H54 (cell line): Measurements from ENCODE around the gene PRDM4.

Experiments
- DNase-seq: peaks from one replicate; pipeline ENCODE4 v3.0.0; 2011; ENCODE audit warnings: low spot score, mixed read lengths; ENCODE audit not compliant: insufficient read length
- FAIRE-seq: peaks from 3 replicates; lab custom pipeline; 2011; peaks lifted over from hg19 to GRCh38; lab: Jason Lieb, UNC
- POLR2A ChIP-seq: IDR thresholded peaks from 2 replicates; pipeline ENCODE4 v1.6.1; 2011; ENCODE audit warnings: low read depth, mild to moderate bottlenecking, low read length

Gene PRDM4

GRCh38 chr12:107782067-107782466 is 21.1 kb upstream of the PRDM4 start:
- TF ChIP-seq POLR2A, result no peak
- FAIRE-seq (no peak), DNase-seq (no peak)

- TF ChIP-seq POLR2A, result no peak
- DNase-seq (no peak), FAIRE-seq (no peak)
Measured at GRCh38 chr12:107780298-107780697, 19.4 kb upstream of the PRDM4 start.

GRCh38 chr12:107779077-107779831 is 18.3 kb upstream of the PRDM4 start:
- no peak for FAIRE-seq
- TF ChIP-seq POLR2A, result no peak
- no peak for DNase-seq

GRCh38 chr12:107778383-107779025 is 17.6 kb upstream of the PRDM4 start:
- no peak for FAIRE-seq
- DNase-seq, result no peak
- no peak for TF ChIP-seq POLR2A

- TF ChIP-seq POLR2A, result no peak
- no peak for FAIRE-seq
- DNase-seq, result no peak
Measured at GRCh38 chr12:107776171-107776570, 15.2 kb upstream of the PRDM4 start.

GRCh38 chr12:107775093-107775721 is 14.3 kb upstream of the PRDM4 start:
- TF ChIP-seq POLR2A, result no peak
- no peak for FAIRE-seq
- no peak for DNase-seq

GRCh38 chr12:107774349-107775029 is 13.6 kb upstream of the PRDM4 start, which contains the start of gene ASCL4:
Gene ASCL4, plus strand, starts transcription at chr12:107774704. Its CDS starts 515 bp downstream, at chr12:107775219.
- DNase-seq (no peak), FAIRE-seq (no peak)
- TF ChIP-seq POLR2A, result no peak

GRCh38 chr12:107767466-107767865 is 6.5 kb upstream of the PRDM4 start:
- DNase-seq, result no peak
- no peak for TF ChIP-seq POLR2A
- no peak for FAIRE-seq

- FAIRE-seq (no peak), DNase-seq (no peak)
- TF ChIP-seq POLR2A, result no peak
Measured at GRCh38 chr12:107765316-107765715, 4.4 kb upstream of the PRDM4 start.

- TF ChIP-seq POLR2A, result no peak
- FAIRE-seq, result no peak
- no peak for DNase-seq
Measured at GRCh38 chr12:107764626-107765025, 3.7 kb upstream of the PRDM4 start.

- TF ChIP-seq POLR2A, result no peak
- FAIRE-seq (no peak), DNase-seq (no peak)
Measured at GRCh38 chr12:107762874-107763273, 1.9 kb upstream of the PRDM4 start.

GRCh38 chr12:107761502-107761904 is 566 bp upstream of the PRDM4 start:
- DNase-seq (peak; percentile 28), FAIRE-seq (no peak)
- TF ChIP-seq POLR2A, result no peak

GRCh38 chr12:107760207-107760808 is 629 bp downstream of the PRDM4 start:
- DNase-seq (no peak), FAIRE-seq (peak; percentile 45)
- no peak for TF ChIP-seq POLR2A

GRCh38 chr12:107759410-107759809 is 1.5 kb downstream of the PRDM4 start:
- TF ChIP-seq POLR2A, result no peak

More at GRCh38 chr12:107759410-107759809, 1.5 kb downstream of the PRDM4 start:
- DNase-seq (peak; percentile 92), FAIRE-seq (peak; percentile 92)
